ENCODE results near the gene MRPL39.

The MRPL39 gene

GRCh38 chr21:25608044-25608737 lies 910 bp upstream of the MRPL39 start:
- no peak for DNase-seq

- DNase-seq: no peak
Measured at GRCh38 chr21:25589887-25590286, 17.4 kb downstream of the MRPL39 start.

- no peak for DNase-seq
Measured at GRCh38 chr21:25586791-25587190, 20.5 kb downstream of the MRPL39 start.

- DNase-seq: no peak
Measured at GRCh38 chr21:25586326-25586725, 21.0 kb downstream of the MRPL39 start.

- DNase-seq: no peak
Measured at GRCh38 chr21:25584833-25585676, 22.2 kb downstream of the MRPL39 start.

- no peak for DNase-seq
Measured at GRCh38 chr21:25583370-25584130, 23.7 kb downstream of the MRPL39 start.

- DNase-seq: no peak
Measured at GRCh38 chr21:25582888-25583287, 24.4 kb downstream of the MRPL39 start.

GRCh38 chr21:25582164-25582790 lies 25.0 kb downstream of the MRPL39 start:
- DNase-seq: no peak

GRCh38 chr21:25581582-25581981 lies 25.7 kb downstream of the MRPL39 start:
- no peak for DNase-seq

- DNase-seq: no peak
Measured at GRCh38 chr21:25580912-25581260, 26.4 kb downstream of the MRPL39 start.

- DNase-seq: no peak
Measured at GRCh38 chr21:25579226-25580013, 27.9 kb downstream of the MRPL39 start.

GRCh38 chr21:25578056-25578961 lies 29.0 kb downstream of the MRPL39 start:
- DNase-seq: no peak

- DNase-seq: no peak
Measured at GRCh38 chr21:25577424-25578055, 29.7 kb downstream of the MRPL39 start.

- DNase-seq: no peak
Measured at GRCh38 chr21:25573409-25574206, 33.7 kb downstream of the MRPL39 start.

- DNase-seq: no peak
Measured at GRCh38 chr21:25572861-25573310, 34.4 kb downstream of the MRPL39 start.

- DNase-seq: no peak
Measured at GRCh38 chr21:25571726-25572121, 35.6 kb downstream of the MRPL39 start.

- no peak for DNase-seq
Measured at GRCh38 chr21:25569711-25570110, 37.6 kb downstream of the MRPL39 start.

- no peak for DNase-seq
Measured at GRCh38 chr21:25569084-25569483, 38.2 kb downstream of the MRPL39 start.

- DNase-seq: no peak
Measured at GRCh38 chr21:25568246-25568645, 39.0 kb downstream of the MRPL39 start.

GRCh38 chr21:25567472-25567871 lies 39.8 kb downstream of the MRPL39 start:
- DNase-seq: no peak

Data from cortex of kidney (tissue), 1 donor.